Activated CD4-positive, alpha-beta T cell treated with anti-CD3 and anti-CD28 coated beads, Interleukin-2, amount 10 ng/mL, durations not matched to agents 7 days and 5 days (primary cell): ENCODE data around the gene PPP4R4. TPM values are rescaled to one million over a fixed set of nuclear protein-coding genes. Genes with fewer than 3 reads are reported as not detected.

Experiments
- CTCF ChIA-PET: fragments of 350-600 bp; sonication (Branson Sonifier 250); formaldehyde crosslinking; loops from one replicate; lab custom pipeline; 2021; ENCODE audit warnings: antibody characterized with exemption; lab: Charles Lee
- POLR2A ChIA-PET: fragments of 350-600 bp; sonication (Branson Sonifier 250); formaldehyde crosslinking; loops from one replicate; lab custom pipeline; 2021; ENCODE audit warnings: antibody characterized with exemption; lab: Charles Lee
- DNase-seq: peaks from one replicate; pipeline ENCODE4 v3.0.0-alpha.2; 2020
- H3K27ac Mint-ChIP-seq: one replicate; pipeline ENCODE4 v1.8.0; 2021; ENCODE audit warnings: mild to moderate bottlenecking, moderate library complexity, mixed read lengths
- H3K27me3 Mint-ChIP-seq: one replicate; pipeline ENCODE4 v1.8.0; 2021; ENCODE audit warnings: mixed read lengths
- H3K36me3 Mint-ChIP-seq: one replicate; pipeline ENCODE4 v1.8.0; 2021; ENCODE audit warnings: low read depth, mixed read lengths
- H3K4me1 Mint-ChIP-seq: one replicate; pipeline ENCODE4 v1.8.0; 2021; ENCODE audit warnings: mixed read lengths
- H3K4me3 Mint-ChIP-seq: one replicate; pipeline ENCODE4 v1.8.0; 2021; ENCODE audit warnings: mild to moderate bottlenecking, moderate library complexity, mixed read lengths
- H3K9me3 Mint-ChIP-seq: one replicate; pipeline ENCODE4 v1.8.0; 2021; ENCODE audit warnings: mixed read lengths
- total RNA-seq, 2 experiments: library from RNA; stranded (reverse); gene quantifications; one replicate each; pipeline ENCODE4 v1.2.3, GENCODE V29; 2021

PPP4R4 gene
- total RNA-seq, 2 experiments from 2014 or later = 3.0 to 3.7 TPM

- peaks cover 22% of the 10 kb centered on the region for H3K4me1 Mint-ChIP-seq
- CTCF ChIA-PET = interaction anchor here (0.8 to 2.9 kb wide), 2 partner anchors 35 to 134 kb away, joined by 3 to 15 read pairs; no protein-coding TSS in a partner anchor
- peaks cover 48% of the 10 kb centered on the region for H3K27me3 Mint-ChIP-seq
- no peak for DNase-seq
- no peaks in the 10 kb centered on the region for H3K9me3 Mint-ChIP-seq
- H3K27ac Mint-ChIP-seq = no peak overlapping the region
- H3K4me3 Mint-ChIP-seq = no peak overlapping the region
- POLR2A ChIA-PET = no interaction called here
- H3K36me3 Mint-ChIP-seq = no peaks in the 10 kb centered on the region
These were observed 2.9 kb upstream of the PPP4R4 start for GRCh38 chr14:94171208-94171607.

- no peak for DNase-seq
- Mint-ChIP-seq H3K27me3 (peaks cover 57% of the 10 kb centered on the region), H3K27ac (no peak overlapping the region), H3K4me3 (peak overlapping the region; percentile 78), H3K36me3 (no peaks in the 10 kb centered on the region), H3K9me3 (no peaks in the 10 kb centered on the region), H3K4me1 (peaks cover 26% of the 10 kb centered on the region)
- ChIA-PET CTCF (no interaction called here), POLR2A (no interaction called here)
These were observed 1.6 kb upstream of the PPP4R4 start for GRCh38 chr14:94172545-94172944.

- Mint-ChIP-seq H3K27me3 (peaks cover 64% of the 10 kb centered on the region), H3K36me3 (no peaks in the 10 kb centered on the region), H3K4me1 (peaks cover 26% of the 10 kb centered on the region), H3K4me3 (peak overlapping the region; percentile 78), H3K9me3 (no peaks in the 10 kb centered on the region), H3K27ac (peak overlapping the region; percentile 89)
- ChIA-PET POLR2A (no interaction called here), CTCF (interaction anchor here (1.3 to 1.5 kb wide), 2 partner anchors 41 to 43 kb away, joined by 3 to 4 read pairs; no protein-coding TSS in a partner anchor)
- peak; percentile 33 for DNase-seq
These were observed 644 bp upstream of the PPP4R4 start for GRCh38 chr14:94173471-94173884.

- Mint-ChIP-seq H3K4me3 (peak overlapping the region; percentile 71), H3K27ac (peak overlapping the region; percentile 44), H3K4me1 (peaks cover 31% of the 10 kb centered on the region), H3K27me3 (peaks cover 66% of the 10 kb centered on the region), H3K36me3 (no peaks in the 10 kb centered on the region), H3K9me3 (no peaks in the 10 kb centered on the region)
- DNase-seq = no peak
- POLR2A ChIA-PET = interaction anchor here (0.6 kb wide), 1 partner anchor 13 kb away, joined by 8 read pairs; no protein-coding TSS in a partner anchor
- CTCF ChIA-PET = interaction anchor here (0.6 to 2.3 kb wide), 7 partner anchors 19 to 235 kb away, joined by 3 to 7 read pairs (median 3); no protein-coding TSS in a partner anchor
These were observed 485 bp downstream of the PPP4R4 start for GRCh38 chr14:94174604-94175010.

GRCh38 chr14:94175011-94175745 is 1.1 kb downstream of the PPP4R4 start:
- H3K4me1 Mint-ChIP-seq = peaks cover 33% of the 10 kb centered on the region
- peak overlapping the region; percentile 71 for H3K4me3 Mint-ChIP-seq
- peaks cover 64% of the 10 kb centered on the region for H3K27me3 Mint-ChIP-seq
- H3K36me3 Mint-ChIP-seq = no peaks in the 10 kb centered on the region
- ChIA-PET POLR2A (interaction anchor here (0.6 kb wide), 1 partner anchor 14 kb away, joined by 8 read pairs; no protein-coding TSS in a partner anchor), CTCF (interaction anchor here (0.6 to 2.3 kb wide), 9 partner anchors 19 to 235 kb away, joined by 3 to 7 read pairs (median 3); no protein-coding TSS in a partner anchor)
- no peaks in the 10 kb centered on the region for H3K9me3 Mint-ChIP-seq
- no peak for DNase-seq
- H3K27ac Mint-ChIP-seq = peak overlapping the region; percentile 77

GRCh38 chr14:94175747-94176146 is 1.6 kb downstream of the PPP4R4 start:
- ChIA-PET POLR2A (no interaction called here), CTCF (interaction anchor here (1.0 to 2.3 kb wide), 4 partner anchors 36 to 236 kb away, joined by 3 to 7 read pairs (median 4); no protein-coding TSS in a partner anchor)
- H3K4me1 Mint-ChIP-seq = peaks cover 38% of the 10 kb centered on the region
- peak overlapping the region; percentile 71 for H3K4me3 Mint-ChIP-seq
- DNase-seq = no peak
- no peaks in the 10 kb centered on the region for H3K36me3 Mint-ChIP-seq
- H3K27me3 Mint-ChIP-seq = peaks cover 61% of the 10 kb centered on the region
- peak overlapping the region; percentile 77 for H3K27ac Mint-ChIP-seq
- H3K9me3 Mint-ChIP-seq = no peaks in the 10 kb centered on the region

GRCh38 chr14:94176808-94177207 is 2.7 kb downstream of the PPP4R4 start:
- Mint-ChIP-seq H3K4me1 (peaks cover 42% of the 10 kb centered on the region), H3K9me3 (no peaks in the 10 kb centered on the region), H3K36me3 (no peaks in the 10 kb centered on the region), H3K27ac (peak overlapping the region; percentile 65), H3K4me3 (no peak overlapping the region), H3K27me3 (peaks cover 53% of the 10 kb centered on the region)
- DNase-seq = no peak
- POLR2A ChIA-PET = no interaction called here
- CTCF ChIA-PET = no interaction called here

- ChIA-PET CTCF (no interaction called here), POLR2A (no interaction called here)
- Mint-ChIP-seq H3K36me3 (no peaks in the 10 kb centered on the region), H3K4me1 (peaks cover 43% of the 10 kb centered on the region), H3K27ac (peak overlapping the region; percentile 60), H3K4me3 (no peak overlapping the region), H3K27me3 (peaks cover 43% of the 10 kb centered on the region), H3K9me3 (no peaks in the 10 kb centered on the region)
- no peak for DNase-seq
These were observed 3.7 kb downstream of the PPP4R4 start for GRCh38 chr14:94177806-94178205.

- Mint-ChIP-seq H3K4me1 (peaks cover 35% of the 10 kb centered on the region), H3K4me3 (no peak overlapping the region), H3K36me3 (no peaks in the 10 kb centered on the region), H3K9me3 (no peaks in the 10 kb centered on the region), H3K27me3 (peaks cover 36% of the 10 kb centered on the region), H3K27ac (no peak overlapping the region)
- POLR2A ChIA-PET = no interaction called here
- CTCF ChIA-PET = interaction anchor here (0.8 to 1.3 kb wide), 4 partner anchors 123 to 243 kb away, joined by 3 to 4 read pairs (median 3); no protein-coding TSS in a partner anchor
- no peak for DNase-seq
These were observed 5.1 kb downstream of the PPP4R4 start for GRCh38 chr14:94179244-94179643.

- peaks cover 26% of the 10 kb centered on the region for H3K4me1 Mint-ChIP-seq
- CTCF ChIA-PET = interaction anchor here (0.6 to 1.4 kb wide), 15 partner anchors 13 to 1068 kb away, joined by 3 to 4 read pairs (median 3); partner anchors contain the start of gene OTUB2
- peak; percentile 55 for DNase-seq
- no peaks in the 10 kb centered on the region for H3K36me3 Mint-ChIP-seq
- H3K9me3 Mint-ChIP-seq = no peaks in the 10 kb centered on the region
- peaks cover 27% of the 10 kb centered on the region for H3K27me3 Mint-ChIP-seq
- H3K27ac Mint-ChIP-seq = peak overlapping the region; percentile 84
- POLR2A ChIA-PET = no interaction called here
- peak overlapping the region; percentile 37 for H3K4me3 Mint-ChIP-seq
These were observed 6.6 kb downstream of the PPP4R4 start for GRCh38 chr14:94180655-94181271.

GRCh38 chr14:94181835-94182234 is 7.7 kb downstream of the PPP4R4 start:
- Mint-ChIP-seq H3K9me3 (no peaks in the 10 kb centered on the region), H3K27ac (peak overlapping the region; percentile 14), H3K4me3 (no peak overlapping the region), H3K4me1 (peaks cover 19% of the 10 kb centered on the region), H3K27me3 (peaks cover 21% of the 10 kb centered on the region), H3K36me3 (no peaks in the 10 kb centered on the region)
- no peak for DNase-seq
- ChIA-PET POLR2A (no interaction called here), CTCF (interaction anchor here (0.5 to 1.6 kb wide), 8 partner anchors 45 to 1043 kb away, joined by 3 to 5 read pairs (median 4); partner anchors contain the start of gene OTUB2)

- H3K9me3 Mint-ChIP-seq = no peaks in the 10 kb centered on the region
- no peak for DNase-seq
- ChIA-PET POLR2A (no interaction called here), CTCF (no interaction called here)
- peaks cover 1% of the 10 kb centered on the region for H3K36me3 Mint-ChIP-seq
- no peaks in the 10 kb centered on the region for H3K4me1 Mint-ChIP-seq
- H3K27me3 Mint-ChIP-seq = peaks cover 20% of the 10 kb centered on the region
- no peak overlapping the region for H3K27ac Mint-ChIP-seq
- H3K4me3 Mint-ChIP-seq = no peak overlapping the region
These were observed 18.4 kb downstream of the PPP4R4 start for GRCh38 chr14:94192536-94192935.
